HepG2 (cell line): ENCODE measurements around the gene ANO2. TPM values are rescaled to one million over a fixed set of nuclear protein-coding genes. Genes with fewer than 3 reads are reported as not detected.

Source experiments
- ATAC-seq: fragments of 200-7000 bp; cut with Tn5 transposase; 3 replicates; pipeline ENCODE4 v1.9.1; 2020; ENCODE audit warnings: mild to moderate bottlenecking, moderate library complexity
- BruUV-seq: library from RNA; stranded (reverse); fragments of 400-500 nt; replicated peaks from 2 replicates; lab custom pipeline; 2021; lab: Mats Ljungman, UMichigan
- CTCF ChIA-PET: fragments of 300-600 bp; formaldehyde crosslinking; extraction: SDS; loops from one replicate; lab custom pipeline; 2021; ENCODE audit warnings: low total read pairs, inconsistent platforms, low intra/inter-chr PET ratio; lab: Yijun Ruan, JAX
- POLR2A ChIA-PET: fragments of 350-600 bp; sonication (Branson Sonifier 250); formaldehyde crosslinking; loops from one replicate; lab custom pipeline; 2020; ENCODE audit warnings: antibody characterized with exemption, inconsistent platforms; lab: Yijun Ruan, JAX
- DNase-seq: peaks from one replicate; pipeline ENCODE4 v3.0.0-alpha.2; 2015; ENCODE audit warnings: low spot score
- FAIRE-seq: peaks from 3 replicates; lab custom pipeline; 2011; peaks lifted over from hg19 to GRCh38; lab: Jason Lieb, UNC
- H2AFZ ChIP-seq: one replicate; pipeline ENCODE4 v1.6.1; 2011; ENCODE audit warnings: low read length, inconsistent platforms
- H3K27ac ChIP-seq: fragments of 300-600 bp; 3 replicates; pipeline ENCODE4 v1.8.0; 2011; ENCODE audit warnings: mixed run types, mild to moderate bottlenecking, mixed read lengths, low read length, inconsistent platforms; ENCODE audit not compliant: insufficient read depth; ENCODE audit errors: extremely low read length
- H3K27me3 ChIP-seq, 2 experiments: fragments of 200-600 bp in 1 of 2; 2 replicates in 1 of 2; 3 replicates in 1 of 2; pipeline versions ENCODE4 v1.6.0 to v1.8.0; 2011; ENCODE audit warnings: low read length in 2 of 2, mild to moderate bottlenecking in 2 of 2, moderate library complexity in 2 of 2, inconsistent platforms in 1 of 2; ENCODE audit not compliant: insufficient read depth in 2 of 2, control insufficient read depth in 1 of 2
- H3K36me3 ChIP-seq, 2 experiments: fragments of 200-600 bp in 1 of 2; replicated peaks in 1 of 2; 2 replicates in 1 of 2; 3 replicates in 1 of 2; pipeline versions ENCODE4 v1.5.1 to v1.8.0; 2011; ENCODE audit warnings: low read length in 2 of 2, inconsistent platforms in 1 of 2; ENCODE audit not compliant: insufficient read depth in 2 of 2, control insufficient read depth in 1 of 2
- H3K4me1 ChIP-seq: 2 replicates; pipeline ENCODE4 v1.5.1; 2012; ENCODE audit warnings: low read length, inconsistent platforms; ENCODE audit not compliant: insufficient read depth
- H3K4me2 ChIP-seq: 2 replicates; pipeline ENCODE4 v1.6.0; 2011; ENCODE audit warnings: low read depth, low read length, inconsistent platforms
- H3K4me3 ChIP-seq, 3 experiments: fragments of 200-600 bp in 1 of 3; sonication (generic), shearing (Covaris generic) in 1 of 3; replicated peaks in 1 of 3; 2 replicates each; pipeline ENCODE4 v1.5.1; 2011 to 2016; ENCODE audit warnings: low read length in 3 of 3, inconsistent platforms in 2 of 3, low read depth in 2 of 3, mild to moderate bottlenecking in 2 of 3, control low read depth in 1 of 3, mixed read lengths in 1 of 3; ENCODE audit not compliant: insufficient read depth in 1 of 3
- H3K79me2 ChIP-seq: one replicate; pipeline ENCODE4 v1.6.1; 2011; ENCODE audit warnings: low read length, inconsistent platforms; ENCODE audit not compliant: insufficient read depth
- H3K9ac ChIP-seq: 2 replicates; pipeline ENCODE4 v1.6.0; 2011; ENCODE audit warnings: mild to moderate bottlenecking, low read depth, low read length, inconsistent platforms; ENCODE audit not compliant: insufficient read depth
- H3K9me3 ChIP-seq: 2 replicates; pipeline ENCODE4 v1.5.1; 2012; ENCODE audit warnings: mild to moderate bottlenecking, low read length
- H4K20me1 ChIP-seq: 2 replicates; pipeline ENCODE4 v1.6.0; 2011; ENCODE audit warnings: inconsistent platforms, mild to moderate bottlenecking, low read length, moderate library complexity; ENCODE audit not compliant: insufficient read depth
- POLR2AphosphoS2 ChIP-seq: IDR thresholded peaks from 2 replicates; pipeline ENCODE4 v1.6.1; 2011; ENCODE audit warnings: low read depth, low read length, improper control_type of control experiment
- REST ChIP-seq, 2 experiments: IDR thresholded peaks; 2 replicates each; pipeline ENCODE4 v1.6.1; 2011 to 2012; ENCODE audit warnings: low read length in 2 of 2, borderline replicate concordance in 1 of 2, low read depth in 1 of 2, mild to moderate bottlenecking in 1 of 2, moderate library complexity in 1 of 2
- SMARCC2 ChIP-seq: fragments of 450-650 bp; IDR thresholded peaks from 2 replicates; pipeline ENCODE4 v1.6.1; 2017; ENCODE audit warnings: antibody characterized with exemption, mild to moderate bottlenecking
- SMYD3 ChIP-seq: sonication (generic); formaldehyde crosslinking; IDR thresholded peaks from 2 replicates; pipeline ENCODE4 v1.8.1; 2023; ENCODE audit warnings: mild to moderate bottlenecking, missing genetic modification reagents
- TFDP1 ChIP-seq: IDR thresholded peaks from 2 replicates; pipeline ENCODE4 v1.6.1; 2016; ENCODE audit warnings: missing compliant biosample characterization, missing genetic modification reagents, borderline replicate concordance
- ZNF552 ChIP-seq: sonication (generic); formaldehyde crosslinking; IDR thresholded peaks from 2 replicates; pipeline ENCODE4 v1.9.0; 2022; ENCODE audit warnings: missing genetic modification reagents, mild to moderate bottlenecking, borderline replicate concordance
- ZNF878 ChIP-seq: sonication (generic); formaldehyde crosslinking; IDR thresholded peaks from 2 replicates; pipeline ENCODE4 v1.8.1; 2023; ENCODE audit warnings: mild to moderate bottlenecking, missing genetic modification reagents, moderate library complexity
- ZNF879 ChIP-seq: sonication (generic); formaldehyde crosslinking; IDR thresholded peaks from 2 replicates; pipeline ENCODE4 v1.8.1; 2023; ENCODE audit warnings: missing genetic modification reagents
- WGBS: methylation state at CpG from one replicate; pipeline ENCODE4 v1.1.6; 2017; ENCODE audit warnings: low lambda C conversion rate; 5-methylcytosine and 5-hydroxymethylcytosine counted together
- in situ Hi-C: cut with HindIII; loops from 2 replicates; pipeline ENCODE4 v1.10.0; 2017; ENCODE audit warnings: low pct_unique_long_range_greater_than_20kb; ENCODE audit not compliant: extremely low pct_ligation_motif_present
- intact Hi-C: fragments of 100-400 bp; cut with micrococcal nuclease; formaldehyde crosslinking; loops from one replicate; pipeline ENCODE4 v1.10.0; 2022; ENCODE audit not compliant: unreplicated experiment
- polyA plus RNA-seq, 8 experiments: library from polyadenylated mRNA; depleted of rRNA in 3 of 8; stranded (reverse) in 7 of 8; unstranded in 1 of 8; fragments of >200 nt; fragmentation: Illumina TruSeq in 4 of 8; extraction: Trizol in 4 of 8; gene quantifications; 2 replicates each; pipeline versions ENCODE4 v1.2.1 to v1.2.3, GENCODE V29; 2011 to 2016; ENCODE audit warnings: low read depth in 4 of 8, missing spikeins in 1 of 8, mixed read lengths in 1 of 8; ENCODE audit not compliant: insufficient read depth in 1 of 8
- total RNA-seq, 5 experiments: library from RNA; depleted of rRNA; stranded (reverse); fragments of >200 nt; fragmentation: Illumina TruSeq; extraction: Trizol; gene quantifications; 2 replicates each; pipeline ENCODE4 v1.2.3, GENCODE V29; 2016; ENCODE audit warnings: low read depth in 1 of 5
- TF ChIP-seq, protein P1 (sequence below): sonication (generic); formaldehyde crosslinking; IDR thresholded peaks from 2 replicates; pipeline ENCODE4 v1.4.0; 2020; ENCODE audit warnings: missing genetic modification reagents
- TF ChIP-seq, protein P2 (sequence below): sonication (generic); formaldehyde crosslinking; IDR thresholded peaks from 2 replicates; pipeline ENCODE4 v1.8.0; 2022; ENCODE audit warnings: mild to moderate bottlenecking, missing genetic modification reagents

ANO2 gene
- total and polyA plus RNA-seq, 2 of the 13 experiments (the other 11 are each of a cell fraction or from before 2014, with no cell fraction given): 0.18 TPM; not detected in 1

DNA sequence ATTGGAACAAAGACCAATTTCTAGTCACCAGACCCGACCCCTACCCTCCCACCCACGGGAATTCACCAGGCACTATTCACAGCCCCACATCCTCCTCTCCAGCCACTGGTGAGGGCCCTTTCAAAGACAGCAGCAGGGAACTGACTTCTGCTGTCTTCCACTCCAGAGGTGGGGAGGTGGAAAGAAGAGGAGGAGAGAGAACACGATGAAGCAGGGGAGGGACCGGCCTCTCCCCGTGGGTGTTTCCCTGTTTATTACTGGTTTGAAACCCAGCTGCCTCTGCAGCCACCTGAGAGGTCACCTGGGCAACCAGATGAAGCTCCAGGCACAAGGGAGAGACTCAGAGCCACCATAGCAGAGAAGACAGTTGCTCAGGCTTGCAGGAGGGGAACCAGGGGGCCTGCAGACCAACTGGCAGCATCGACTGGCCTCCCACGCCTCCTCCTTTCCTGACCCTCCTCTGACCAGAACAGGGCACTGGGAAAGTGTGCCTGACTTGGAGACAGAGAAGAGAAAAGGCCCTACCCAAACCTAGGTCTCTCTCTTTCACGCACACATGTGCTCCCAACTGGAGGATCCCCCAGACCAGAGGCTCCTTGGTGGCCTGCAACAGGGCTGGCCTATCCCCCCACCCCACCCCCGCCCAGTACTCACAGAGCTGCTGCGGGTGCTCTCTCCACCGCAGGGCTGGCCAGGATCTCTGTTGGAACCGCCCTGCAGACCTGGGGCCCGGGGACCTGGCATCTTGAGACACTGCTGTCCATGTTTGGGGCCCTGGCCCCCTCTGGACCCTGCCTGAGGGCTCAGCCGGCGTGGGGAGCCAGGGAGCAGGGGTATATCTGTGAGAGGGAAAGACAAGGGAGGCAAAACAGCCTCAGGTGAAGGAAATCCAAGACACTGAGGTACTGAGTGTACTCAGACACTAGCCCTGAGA is 22.8 kb downstream of the ANO2 start:
- ATAC-seq: no peak

More for the DNA sequence above, 22.8 kb downstream of the ANO2 start:
- CTCF ChIA-PET: no interaction called here
- Histone ChIP-seq H3K79me2 (no peaks in the 10 kb centered on the region), H3K9me3 (no peaks in the 10 kb centered on the region), H3K36me3 (no peaks in the 10 kb centered on the region), H3K27ac (no peak overlapping the region), H4K20me1 (no peaks in the 10 kb centered on the region), H3K4me3 (no peak overlapping the region), H3K27me3 (peaks cover 4 to 22% of the 10 kb centered on the region in 2 experiments; a peak in 4 of 5 replicates), H3K9ac (no peak overlapping the region), H2AFZ (no peak overlapping the region), H3K4me2 (no peak overlapping the region), H3K4me1 (no peaks in the 10 kb centered on the region)
- no peak for TF ChIP-seq SMARCC2
- TF ChIP-seq, protein P1, sequence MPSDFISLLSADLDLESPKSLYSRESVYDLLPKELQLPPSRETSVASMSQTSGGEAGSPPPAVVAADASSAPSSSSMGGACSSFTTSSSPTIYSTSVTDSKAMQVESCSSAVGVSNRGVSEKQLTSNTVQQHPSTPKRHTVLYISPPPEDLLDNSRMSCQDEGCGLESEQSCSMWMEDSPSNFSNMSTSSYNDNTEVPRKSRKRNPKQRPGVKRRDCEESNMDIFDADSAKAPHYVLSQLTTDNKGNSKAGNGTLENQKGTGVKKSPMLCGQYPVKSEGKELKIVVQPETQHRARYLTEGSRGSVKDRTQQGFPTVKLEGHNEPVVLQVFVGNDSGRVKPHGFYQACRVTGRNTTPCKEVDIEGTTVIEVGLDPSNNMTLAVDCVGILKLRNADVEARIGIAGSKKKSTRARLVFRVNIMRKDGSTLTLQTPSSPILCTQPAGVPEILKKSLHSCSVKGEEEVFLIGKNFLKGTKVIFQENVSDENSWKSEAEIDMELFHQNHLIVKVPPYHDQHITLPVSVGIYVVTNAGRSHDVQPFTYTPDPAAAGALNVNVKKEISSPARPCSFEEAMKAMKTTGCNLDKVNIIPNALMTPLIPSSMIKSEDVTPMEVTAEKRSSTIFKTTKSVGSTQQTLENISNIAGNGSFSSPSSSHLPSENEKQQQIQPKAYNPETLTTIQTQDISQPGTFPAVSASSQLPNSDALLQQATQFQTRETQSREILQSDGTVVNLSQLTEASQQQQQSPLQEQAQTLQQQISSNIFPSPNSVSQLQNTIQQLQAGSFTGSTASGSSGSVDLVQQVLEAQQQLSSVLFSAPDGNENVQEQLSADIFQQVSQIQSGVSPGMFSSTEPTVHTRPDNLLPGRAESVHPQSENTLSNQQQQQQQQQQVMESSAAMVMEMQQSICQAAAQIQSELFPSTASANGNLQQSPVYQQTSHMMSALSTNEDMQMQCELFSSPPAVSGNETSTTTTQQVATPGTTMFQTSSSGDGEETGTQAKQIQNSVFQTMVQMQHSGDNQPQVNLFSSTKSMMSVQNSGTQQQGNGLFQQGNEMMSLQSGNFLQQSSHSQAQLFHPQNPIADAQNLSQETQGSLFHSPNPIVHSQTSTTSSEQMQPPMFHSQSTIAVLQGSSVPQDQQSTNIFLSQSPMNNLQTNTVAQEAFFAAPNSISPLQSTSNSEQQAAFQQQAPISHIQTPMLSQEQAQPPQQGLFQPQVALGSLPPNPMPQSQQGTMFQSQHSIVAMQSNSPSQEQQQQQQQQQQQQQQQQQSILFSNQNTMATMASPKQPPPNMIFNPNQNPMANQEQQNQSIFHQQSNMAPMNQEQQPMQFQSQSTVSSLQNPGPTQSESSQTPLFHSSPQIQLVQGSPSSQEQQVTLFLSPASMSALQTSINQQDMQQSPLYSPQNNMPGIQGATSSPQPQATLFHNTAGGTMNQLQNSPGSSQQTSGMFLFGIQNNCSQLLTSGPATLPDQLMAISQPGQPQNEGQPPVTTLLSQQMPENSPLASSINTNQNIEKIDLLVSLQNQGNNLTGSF: no peak
- no peak for TF ChIP-seq ZNF878 (CRISPR knock-in tag)
- no peak for TF ChIP-seq ZNF552 (CRISPR knock-in tag)
- TF ChIP-seq POLR2AphosphoS2: no peak
- TF ChIP-seq REST (IDR thresholded peaks at IDR 0.05; ENCODE audit: borderline replicate concordance in 1 of 2, low read depth in 1 of 2, low read length in 2 of 2): no peak
- TF ChIP-seq ZNF879: no peak
- TF ChIP-seq, protein P2, sequence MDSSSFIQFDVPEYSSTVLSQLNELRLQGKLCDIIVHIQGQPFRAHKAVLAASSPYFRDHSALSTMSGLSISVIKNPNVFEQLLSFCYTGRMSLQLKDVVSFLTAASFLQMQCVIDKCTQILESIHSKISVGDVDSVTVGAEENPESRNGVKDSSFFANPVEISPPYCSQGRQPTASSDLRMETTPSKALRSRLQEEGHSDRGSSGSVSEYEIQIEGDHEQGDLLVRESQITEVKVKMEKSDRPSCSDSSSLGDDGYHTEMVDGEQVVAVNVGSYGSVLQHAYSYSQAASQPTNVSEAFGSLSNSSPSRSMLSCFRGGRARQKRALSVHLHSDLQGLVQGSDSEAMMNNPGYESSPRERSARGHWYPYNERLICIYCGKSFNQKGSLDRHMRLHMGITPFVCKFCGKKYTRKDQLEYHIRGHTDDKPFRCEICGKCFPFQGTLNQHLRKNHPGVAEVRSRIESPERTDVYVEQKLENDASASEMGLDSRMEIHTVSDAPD (CRISPR knock-in tag): no peak
- no peak for TF ChIP-seq SMYD3 (CRISPR knock-in tag)
- no peak for TF ChIP-seq TFDP1 (CRISPR knock-in tag)
- POLR2A ChIA-PET: no interaction called here
- WGBS: 5% methylated on average over 6 of the region's 15 CpGs
- BruUV-seq: no TSS peak
- no peak for FAIRE-seq
- DNase-seq: no peak
- intact Hi-C loops: no loop called here
- in situ Hi-C loops: no loop called here
